ENCODE results near the gene CLIP3.

Gene CLIP3

DNA sequence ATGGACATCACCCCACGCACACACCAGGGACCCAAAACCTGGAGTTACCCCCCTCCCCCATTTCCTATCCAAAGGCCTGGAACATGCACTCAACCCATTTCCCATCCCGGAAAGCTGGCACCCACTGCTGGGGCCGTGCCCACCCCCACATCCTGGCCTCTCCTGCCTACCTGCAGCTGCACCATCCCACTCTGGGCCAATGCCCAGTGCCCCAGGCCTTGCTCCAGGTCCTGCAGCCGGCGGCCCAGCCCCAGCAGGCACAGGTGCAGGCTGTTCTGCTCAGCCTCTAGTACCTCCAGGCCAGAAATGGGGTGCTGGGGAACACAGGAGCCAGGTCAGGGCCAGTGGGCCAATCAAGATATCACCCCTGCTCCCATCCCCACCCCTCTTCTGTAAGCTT, 25.7 kb downstream of the CLIP3 start:
- DNase-seq (ENCODE audit: low read depth) = no peak
- TF ChIP-seq, protein P1, sequence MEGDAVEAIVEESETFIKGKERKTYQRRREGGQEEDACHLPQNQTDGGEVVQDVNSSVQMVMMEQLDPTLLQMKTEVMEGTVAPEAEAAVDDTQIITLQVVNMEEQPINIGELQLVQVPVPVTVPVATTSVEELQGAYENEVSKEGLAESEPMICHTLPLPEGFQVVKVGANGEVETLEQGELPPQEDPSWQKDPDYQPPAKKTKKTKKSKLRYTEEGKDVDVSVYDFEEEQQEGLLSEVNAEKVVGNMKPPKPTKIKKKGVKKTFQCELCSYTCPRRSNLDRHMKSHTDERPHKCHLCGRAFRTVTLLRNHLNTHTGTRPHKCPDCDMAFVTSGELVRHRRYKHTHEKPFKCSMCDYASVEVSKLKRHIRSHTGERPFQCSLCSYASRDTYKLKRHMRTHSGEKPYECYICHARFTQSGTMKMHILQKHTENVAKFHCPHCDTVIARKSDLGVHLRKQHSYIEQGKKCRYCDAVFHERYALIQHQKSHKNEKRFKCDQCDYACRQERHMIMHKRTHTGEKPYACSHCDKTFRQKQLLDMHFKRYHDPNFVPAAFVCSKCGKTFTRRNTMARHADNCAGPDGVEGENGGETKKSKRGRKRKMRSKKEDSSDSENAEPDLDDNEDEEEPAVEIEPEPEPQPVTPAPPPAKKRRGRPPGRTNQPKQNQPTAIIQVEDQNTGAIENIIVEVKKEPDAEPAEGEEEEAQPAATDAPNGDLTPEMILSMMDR (IDR thresholded peaks at IDR 0.05; ENCODE audit: control insufficient read depth, insufficient read depth, low read depth, low read length, missing control alignments) = no peak
- no peak overlapping the region for H3K4me3 ChIP-seq (ENCODE audit: control insufficient read depth, low read depth, low read length)

DNA sequence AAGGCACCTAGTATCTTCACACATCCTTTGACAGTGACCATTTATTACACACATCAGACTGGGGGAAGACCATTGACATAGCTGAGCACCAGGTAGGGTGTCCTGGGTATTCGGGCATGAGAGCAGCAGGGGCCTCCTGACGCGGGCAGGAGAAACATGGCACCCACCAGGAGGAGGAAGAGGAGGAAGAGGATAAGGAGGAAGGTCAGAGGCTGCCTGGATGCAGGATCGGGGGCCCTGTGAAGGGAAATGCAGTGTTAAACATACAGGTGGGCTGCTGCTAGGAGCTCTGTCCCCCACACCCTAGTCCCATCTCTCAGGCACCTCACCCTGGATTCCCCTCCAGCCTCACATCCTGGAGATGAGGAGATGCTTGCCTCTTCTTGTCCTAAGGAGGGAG, 29.4 kb downstream of the CLIP3 start:
- TF ChIP-seq, protein P1 (IDR thresholded peaks at IDR 0.05; ENCODE audit: control insufficient read depth, insufficient read depth, low read depth, low read length, missing control alignments) = no peak
- DNase-seq (ENCODE audit: low read depth) = no peak
- no peak overlapping the region for H3K4me3 ChIP-seq (ENCODE audit: control insufficient read depth, low read depth, low read length)

DNA sequence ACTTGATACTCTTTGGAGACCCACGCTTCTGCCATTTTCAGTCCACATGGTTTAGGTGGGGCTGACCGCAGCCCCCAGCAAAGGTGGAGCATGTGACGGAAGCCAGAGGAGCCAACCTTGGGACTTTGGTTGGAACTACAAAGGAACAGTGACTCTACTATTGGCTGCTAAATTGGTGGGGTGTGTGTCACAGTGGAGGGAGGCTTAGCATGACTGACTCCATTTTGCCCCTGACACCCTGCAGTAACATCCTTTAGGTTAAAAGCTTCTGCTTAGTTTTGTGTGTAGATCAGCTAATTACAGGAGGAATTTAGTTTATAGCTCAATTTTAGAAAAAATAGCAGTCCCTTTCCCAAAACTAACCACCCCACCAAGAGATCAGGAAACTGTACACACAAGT, 31.1 kb downstream of the CLIP3 start:
- TF ChIP-seq, protein P1 (IDR thresholded peaks at IDR 0.05; ENCODE audit: control insufficient read depth, insufficient read depth, low read depth, low read length, missing control alignments) = no peak
- no peak for DNase-seq (ENCODE audit: low read depth)
- H3K4me3 ChIP-seq (ENCODE audit: control insufficient read depth, low read depth, low read length) = no peak overlapping the region

DNA sequence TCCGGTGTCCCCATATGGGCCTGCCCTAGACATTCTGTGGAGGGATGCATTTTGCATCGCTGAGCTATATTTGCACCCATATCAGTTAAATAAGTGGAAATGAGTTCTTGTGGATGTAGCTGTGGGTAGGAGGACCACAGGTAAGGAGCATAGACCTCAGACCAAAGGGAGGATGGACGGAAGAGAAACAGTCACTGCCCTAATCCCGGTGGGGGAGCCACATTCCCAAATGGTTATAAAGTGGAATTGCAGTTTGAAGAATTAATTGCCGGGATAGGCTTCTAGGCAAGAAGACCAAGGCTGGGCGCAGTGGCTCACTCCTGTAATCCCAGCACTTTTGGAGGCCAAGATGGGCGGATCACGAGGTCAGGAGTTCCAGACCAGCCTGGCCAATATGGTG, 35.9 kb downstream of the CLIP3 start:
- no peak overlapping the region for H3K4me3 ChIP-seq (ENCODE audit: control insufficient read depth, low read depth, low read length)
- no peak for DNase-seq (ENCODE audit: low read depth)
- TF ChIP-seq, protein P1 (IDR thresholded peaks at IDR 0.05; ENCODE audit: control insufficient read depth, insufficient read depth, low read depth, low read length, missing control alignments) = no peak

DNA sequence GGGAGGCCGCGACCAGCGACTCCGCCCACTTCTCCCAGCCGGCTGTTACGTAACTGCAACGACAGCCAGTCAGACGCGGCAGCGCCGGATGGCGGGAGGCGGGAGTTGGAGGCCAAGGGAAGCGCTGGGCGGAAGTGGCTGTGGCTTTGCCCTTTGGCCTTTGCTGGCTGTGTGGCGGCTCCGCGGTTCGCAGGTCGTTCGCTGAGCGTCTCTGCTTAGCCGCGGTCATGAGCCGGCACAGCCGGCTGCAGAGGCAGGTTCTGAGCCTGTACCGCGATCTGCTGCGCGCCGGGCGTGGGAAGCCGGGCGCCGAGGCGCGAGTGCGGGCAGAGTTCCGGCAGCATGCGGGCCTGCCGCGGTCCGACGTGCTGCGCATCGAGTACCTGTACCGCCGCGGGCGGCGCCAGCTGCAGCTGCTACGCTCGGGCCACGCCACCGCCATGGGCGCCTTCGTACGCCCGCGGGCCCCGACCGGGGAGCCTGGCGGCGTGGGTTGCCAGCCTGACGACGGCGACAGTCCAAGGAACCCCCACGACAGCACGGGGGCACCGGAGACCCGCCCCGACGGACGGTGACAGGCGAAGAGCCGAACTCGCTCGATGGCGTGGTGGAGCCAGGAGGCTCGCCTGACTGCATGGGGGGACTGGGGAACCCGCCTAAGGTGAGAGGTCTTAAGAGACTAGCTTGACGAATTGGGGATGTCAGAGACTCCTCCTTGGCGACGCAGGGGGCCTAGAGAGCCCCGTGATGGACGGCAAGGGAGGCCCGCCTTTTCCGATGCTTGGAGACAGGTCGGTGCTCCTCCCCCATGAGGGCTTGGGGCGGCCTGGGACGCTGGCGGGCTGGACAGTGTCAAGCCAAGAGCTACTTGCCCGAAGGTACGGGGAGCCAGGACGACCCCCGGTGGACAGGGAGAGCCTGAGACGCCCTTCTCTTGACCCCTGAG, 37.4 kb downstream of the CLIP3 start, which contains the start of gene SDHAF1:
Gene SDHAF1, plus strand, starts transcription at position 141 of the 946 bp plus-strand sequence. Its CDS starts 87 bp downstream, at position 228.
- TF ChIP-seq, protein P1 (IDR thresholded peaks at IDR 0.05; ENCODE audit: control insufficient read depth, insufficient read depth, low read depth, low read length, missing control alignments) = no peak
- peak; percentile 39 for DNase-seq (ENCODE audit: low read depth)
- H3K4me3 ChIP-seq (ENCODE audit: control insufficient read depth, low read depth, low read length) = peak within 1 kb of the TSS; percentile 84

DNA sequence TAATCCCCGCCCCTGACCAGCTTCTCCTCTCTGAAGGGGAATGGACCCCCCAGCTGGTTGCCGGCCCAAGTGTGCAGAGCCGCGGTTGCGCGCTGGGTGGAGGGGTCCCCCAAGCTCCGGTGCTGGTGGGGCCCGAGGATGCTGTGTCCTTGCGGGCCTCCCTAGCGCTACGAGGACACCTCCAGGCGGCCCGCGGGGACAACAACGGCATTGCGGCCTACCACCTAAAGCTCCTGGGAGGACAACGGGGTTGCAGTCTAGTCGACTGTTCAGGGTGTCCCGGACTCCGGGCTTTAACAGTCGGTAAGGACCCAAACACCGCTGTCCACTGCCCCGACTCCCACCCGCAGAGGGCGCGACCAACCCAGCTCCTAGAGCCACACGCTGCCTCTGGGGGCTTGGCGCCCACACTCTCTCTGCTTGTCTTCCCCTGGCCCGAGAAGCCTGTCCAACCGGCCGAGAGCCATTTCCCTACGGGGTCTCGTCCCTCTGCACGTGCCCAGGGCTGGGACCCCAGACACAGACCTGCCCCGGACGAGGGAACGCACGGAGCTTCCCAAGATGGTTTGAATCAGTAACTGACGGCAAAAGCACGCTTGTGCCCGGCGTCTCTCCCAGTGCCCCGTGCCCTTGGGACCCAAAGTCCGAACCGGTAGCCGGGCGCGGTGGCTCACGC, 38.6 kb downstream of the CLIP3 start:
- H3K4me3 ChIP-seq (ENCODE audit: control insufficient read depth, low read depth, low read length) = peak overlapping the region; percentile 84
- TF ChIP-seq, protein P1 (IDR thresholded peaks at IDR 0.05; ENCODE audit: control insufficient read depth, insufficient read depth, low read depth, low read length, missing control alignments) = no peak
- no peak for DNase-seq (ENCODE audit: low read depth)
